GM19239 (cell line): ENCODE data around the gene PLXNA4.

Source experiments
- DNase-seq: peaks from one replicate; pipeline ENCODE4 v3.0.0; 2011; ENCODE audit warnings: low spot score; ENCODE audit not compliant: insufficient read length
- FAIRE-seq: peaks from 2 replicates; lab custom pipeline; 2011; peaks lifted over from hg19 to GRCh38; lab: Jason Lieb, UNC

The PLXNA4 gene

DNA sequence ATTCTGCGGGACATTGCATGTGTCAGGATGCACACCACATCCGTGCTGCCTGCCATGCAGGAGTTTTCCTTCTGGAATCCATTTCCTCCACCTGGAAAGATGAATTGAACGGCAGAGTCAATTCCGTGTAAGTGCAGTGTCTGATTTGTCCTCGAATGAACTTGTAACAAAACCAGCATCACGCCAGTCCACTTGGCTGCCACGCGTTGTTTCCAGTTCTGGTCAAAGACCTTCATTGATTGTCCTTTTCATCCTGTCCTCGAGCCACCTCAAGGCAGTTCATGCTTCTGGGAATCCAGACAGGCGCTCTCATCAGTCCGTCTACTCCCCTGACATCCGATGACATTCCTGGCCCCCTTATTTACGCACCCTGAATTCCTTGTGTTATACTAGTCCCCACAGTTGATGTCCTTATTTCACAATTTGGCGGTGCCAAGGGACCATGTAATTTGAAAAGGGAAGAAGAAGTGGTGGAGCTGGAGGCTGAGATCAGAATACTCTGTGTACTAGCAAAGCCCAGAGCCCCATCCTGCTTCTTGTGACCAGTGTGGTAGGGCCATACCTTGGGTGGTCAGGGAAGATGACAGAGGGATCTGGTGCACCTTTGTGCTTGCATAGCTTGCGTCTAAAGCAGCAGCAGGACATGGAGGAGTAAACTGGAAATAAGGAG lies 502.2 kb downstream of the PLXNA4 start:
- DNase-seq = no peak
- no peak for FAIRE-seq
